NCI-H82 (cell line): ENCODE measurements around the gene G6PC1.
"Not testable (repeated sequence)": the region's sequence is repeated elsewhere in the genome, so short reads cannot be mapped to it uniquely, and the experiment has no call there.

ENCODE experiments used
- DNase-seq: peaks from one replicate; lab custom pipeline; 2025; lab: John Stamatoyannopoulos, UW

The G6PC1 gene

DNA sequence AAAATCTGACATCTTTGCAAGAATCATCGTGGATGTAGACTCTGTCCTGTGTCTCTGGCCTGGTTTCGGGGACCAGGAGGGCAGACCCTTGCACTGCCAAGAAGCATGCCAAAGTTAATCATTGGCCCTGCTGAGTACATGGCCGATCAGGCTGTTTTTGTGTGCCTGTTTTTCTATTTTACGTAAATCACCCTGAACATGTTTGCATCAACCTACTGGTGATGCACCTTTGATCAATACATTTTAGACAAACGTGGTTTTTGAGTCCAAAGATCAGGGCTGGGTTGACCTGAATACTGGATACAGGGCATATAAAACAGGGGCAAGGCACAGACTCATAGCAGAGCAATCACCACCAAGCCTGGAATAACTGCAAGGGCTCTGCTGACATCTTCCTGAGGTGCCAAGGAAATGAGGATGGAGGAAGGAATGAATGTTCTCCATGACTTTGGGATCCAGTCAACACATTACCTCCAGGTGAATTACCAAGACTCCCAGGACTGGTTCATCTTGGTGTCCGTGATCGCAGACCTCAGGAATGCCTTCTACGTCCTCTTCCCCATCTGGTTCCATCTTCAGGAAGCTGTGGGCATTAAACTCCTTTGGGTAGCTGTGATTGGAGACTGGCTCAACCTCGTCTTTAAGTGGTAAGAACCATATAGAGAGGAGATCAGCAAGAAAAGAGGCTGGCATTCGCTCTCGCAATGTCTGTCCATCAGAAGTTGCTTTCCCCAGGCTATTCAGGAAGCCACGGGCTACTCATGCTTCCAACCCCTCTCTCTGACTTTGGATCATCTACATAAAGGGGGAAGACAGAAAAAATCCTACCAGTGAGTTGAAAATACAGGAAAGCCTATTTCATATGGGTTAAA lies at the start of gene G6PC1:
Gene G6PC1 (plus strand): TSS at position 340 of the 872 bp plus-strand sequence. CDS start 78 bp downstream, at position 418.
- DNase-seq = no peak

DNA sequence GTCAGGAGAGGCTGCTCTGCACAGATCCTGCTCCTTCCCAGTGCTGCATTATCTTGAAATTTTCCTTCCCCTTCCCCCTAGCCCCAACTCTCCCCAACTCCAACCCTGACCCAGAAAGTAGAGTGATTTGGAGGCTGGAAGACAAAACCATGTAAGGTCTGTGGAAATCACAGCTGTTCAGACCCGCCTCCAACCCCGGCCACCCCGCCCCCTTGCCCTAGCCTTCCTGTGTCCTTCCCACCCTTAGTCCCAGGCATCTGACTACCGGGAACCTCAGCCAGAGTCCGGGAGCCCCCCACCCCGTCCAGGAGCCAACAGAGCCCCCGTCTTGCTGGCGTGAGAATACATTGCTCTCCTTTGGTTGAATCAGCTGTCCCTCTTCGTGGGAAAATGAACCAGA lies 49.6 kb upstream of the G6PC1 start, which contains the start of gene AOC3:
Gene AOC3 (plus strand): TSS at position 246 of the 400 bp plus-strand sequence. CDS start 145 bp downstream, at position 391.
- no peak for DNase-seq

DNA sequence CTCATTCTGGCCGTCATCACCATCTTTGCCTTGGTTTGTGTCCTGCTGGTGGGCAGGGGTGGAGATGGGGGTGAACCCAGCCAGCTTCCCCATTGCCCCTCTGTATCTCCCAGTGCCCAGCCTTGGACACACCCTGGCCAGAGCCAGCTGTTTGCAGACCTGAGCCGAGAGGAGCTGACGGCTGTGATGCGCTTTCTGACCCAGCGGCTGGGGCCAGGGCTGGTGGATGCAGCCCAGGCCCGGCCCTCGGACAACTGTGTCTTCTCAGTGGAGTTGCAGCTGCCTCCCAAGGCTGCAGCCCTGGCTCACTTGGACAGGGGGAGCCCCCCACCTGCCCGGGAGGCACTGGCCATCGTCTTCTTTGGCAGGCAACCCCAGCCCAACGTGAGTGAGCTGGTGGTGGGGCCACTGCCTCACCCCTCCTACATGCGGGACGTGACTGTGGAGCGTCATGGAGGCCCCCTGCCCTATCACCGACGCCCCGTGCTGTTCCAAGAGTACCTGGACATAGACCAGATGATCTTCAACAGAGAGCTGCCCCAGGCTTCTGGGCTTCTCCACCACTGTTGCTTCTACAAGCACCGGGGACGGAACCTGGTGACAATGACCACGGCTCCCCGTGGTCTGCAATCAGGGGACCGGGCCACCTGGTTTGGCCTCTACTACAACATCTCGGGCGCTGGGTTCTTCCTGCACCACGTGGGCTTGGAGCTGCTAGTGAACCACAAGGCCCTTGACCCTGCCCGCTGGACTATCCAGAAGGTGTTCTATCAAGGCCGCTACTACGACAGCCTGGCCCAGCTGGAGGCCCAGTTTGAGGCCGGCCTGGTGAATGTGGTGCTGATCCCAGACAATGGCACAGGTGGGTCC lies 49.0 kb upstream of the G6PC1 start:
- not testable (repeated sequence) for DNase-seq

DNA sequence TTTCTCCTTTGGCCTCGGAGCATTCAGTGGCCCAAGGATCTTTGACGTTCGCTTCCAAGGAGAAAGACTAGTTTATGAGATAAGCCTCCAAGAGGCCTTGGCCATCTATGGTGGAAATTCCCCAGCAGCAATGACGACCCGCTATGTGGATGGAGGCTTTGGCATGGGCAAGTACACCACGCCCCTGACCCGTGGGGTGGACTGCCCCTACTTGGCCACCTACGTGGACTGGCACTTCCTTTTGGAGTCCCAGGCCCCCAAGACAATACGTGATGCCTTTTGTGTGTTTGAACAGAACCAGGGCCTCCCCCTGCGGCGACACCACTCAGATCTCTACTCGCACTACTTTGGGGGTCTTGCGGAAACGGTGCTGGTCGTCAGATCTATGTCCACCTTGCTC lies 48.2 kb upstream of the G6PC1 start:
- DNase-seq = no peak

DNA sequence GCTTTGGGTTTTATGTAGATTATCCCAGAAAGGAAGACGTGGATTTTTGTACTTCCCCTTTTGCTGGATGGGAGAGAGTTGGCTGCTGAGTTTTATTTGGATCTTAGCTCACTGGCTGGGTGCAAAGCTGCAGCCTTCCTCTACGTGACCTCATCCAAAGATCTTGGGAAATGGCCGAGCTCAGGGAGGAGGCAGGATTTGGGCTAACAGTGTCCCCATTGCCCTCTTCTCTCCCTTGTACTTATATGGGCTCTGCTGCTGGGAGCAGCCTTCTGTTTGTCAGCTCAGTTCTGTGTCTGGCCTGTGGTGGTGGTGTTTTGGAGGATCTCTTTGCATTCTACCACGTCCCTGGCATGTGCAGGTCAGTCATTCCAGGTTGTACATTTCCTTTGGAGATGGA lies 47.6 kb upstream of the G6PC1 start:
- no peak for DNase-seq

DNA sequence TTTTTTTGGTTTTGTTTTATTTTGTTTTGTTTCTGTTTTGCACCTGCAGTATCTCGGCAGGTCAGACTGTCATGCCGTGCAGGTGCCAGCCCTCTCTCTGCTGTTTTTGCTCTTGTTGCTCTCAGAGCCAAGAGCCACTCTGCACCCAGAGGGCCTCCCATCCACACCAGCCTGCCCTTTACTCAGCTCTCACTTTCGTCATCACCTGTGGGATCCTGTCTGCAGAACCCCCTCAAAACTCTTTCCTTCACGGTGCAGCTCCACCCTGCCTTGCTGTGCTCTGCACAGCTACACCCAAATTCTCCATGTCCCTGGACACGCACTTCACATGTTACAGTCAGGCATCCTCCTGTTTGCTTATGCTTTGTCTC lies 47.0 kb upstream of the G6PC1 start:
- no peak for DNase-seq

DNA sequence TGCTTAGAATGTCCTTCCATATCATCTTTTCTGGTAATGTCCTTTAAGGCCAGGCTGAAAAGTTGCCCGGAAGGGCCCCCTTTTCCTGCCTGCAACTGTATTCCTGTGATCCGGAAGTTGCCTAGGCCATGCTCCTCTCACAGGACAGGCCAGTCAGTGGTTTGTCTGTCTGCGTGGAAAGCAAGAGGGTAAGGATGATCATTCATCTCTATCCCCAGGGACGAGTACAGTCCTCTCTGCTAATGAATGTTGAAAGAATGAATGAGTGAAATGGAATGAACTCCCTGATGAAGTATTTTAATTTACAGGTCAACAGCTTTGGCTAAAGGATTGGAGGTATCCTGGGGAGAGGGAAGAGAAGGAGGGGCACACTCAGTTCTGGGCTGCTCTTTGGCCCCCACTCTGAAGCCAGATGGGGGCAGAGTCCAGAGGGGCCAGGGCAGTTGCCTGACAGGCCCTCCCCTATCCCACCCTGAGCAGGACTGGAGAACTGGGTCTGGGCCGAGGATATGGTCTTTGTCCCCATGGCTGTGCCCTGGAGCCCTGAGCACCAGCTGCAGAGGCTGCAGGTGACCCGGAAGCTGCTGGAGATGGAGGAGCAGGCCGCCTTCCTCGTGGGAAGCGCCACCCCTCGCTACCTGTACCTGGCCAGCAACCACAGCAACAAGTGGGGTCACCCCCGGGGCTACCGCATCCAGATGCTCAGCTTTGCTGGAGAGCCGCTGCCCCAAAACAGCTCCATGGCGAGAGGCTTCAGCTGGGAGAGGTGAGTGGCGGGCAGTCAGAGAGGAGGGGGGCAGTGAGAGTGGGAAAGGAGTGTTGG lies 46.4 kb upstream of the G6PC1 start:
- no peak for DNase-seq

DNA sequence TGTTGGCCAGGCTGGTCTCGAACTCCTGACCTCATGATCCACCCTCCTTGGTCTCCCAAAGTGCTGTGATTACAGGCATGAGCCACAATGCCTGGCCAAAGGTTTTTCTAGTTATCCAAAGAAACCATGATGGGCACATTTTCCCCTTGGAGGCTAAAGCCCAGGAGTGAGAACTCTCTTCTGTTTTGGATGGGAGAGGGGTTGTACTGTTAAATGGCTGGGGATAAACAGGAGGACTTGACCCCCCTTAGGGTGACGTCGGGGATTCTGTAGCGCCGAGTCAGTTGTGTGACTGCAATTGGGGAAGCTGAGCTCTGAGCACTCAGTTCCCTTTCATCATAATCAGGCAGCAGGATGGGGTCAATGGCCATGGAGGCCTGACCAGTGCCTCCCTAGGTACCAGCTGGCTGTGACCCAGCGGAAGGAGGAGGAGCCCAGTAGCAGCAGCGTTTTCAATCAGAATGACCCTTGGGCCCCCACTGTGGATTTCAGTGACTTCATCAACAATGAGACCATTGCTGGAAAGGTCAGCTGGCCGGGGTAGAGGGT lies 45.5 kb upstream of the G6PC1 start:
- no peak for DNase-seq

DNA sequence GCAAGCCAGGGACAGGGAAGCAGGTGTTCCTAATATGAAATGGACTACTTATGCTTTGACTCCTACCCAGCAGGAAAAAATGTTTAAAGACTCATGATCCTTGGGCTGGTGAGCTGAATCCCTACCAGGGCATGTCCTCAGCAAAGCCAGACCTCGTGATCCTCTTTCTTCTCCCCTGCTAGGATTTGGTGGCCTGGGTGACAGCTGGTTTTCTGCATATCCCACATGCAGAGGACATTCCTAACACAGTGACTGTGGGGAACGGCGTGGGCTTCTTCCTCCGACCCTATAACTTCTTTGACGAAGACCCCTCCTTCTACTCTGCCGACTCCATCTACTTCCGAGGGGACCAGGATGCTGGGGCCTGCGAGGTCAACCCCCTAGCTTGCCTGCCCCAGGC lies 44.5 kb upstream of the G6PC1 start:
- not testable (repeated sequence) for DNase-seq

DNA sequence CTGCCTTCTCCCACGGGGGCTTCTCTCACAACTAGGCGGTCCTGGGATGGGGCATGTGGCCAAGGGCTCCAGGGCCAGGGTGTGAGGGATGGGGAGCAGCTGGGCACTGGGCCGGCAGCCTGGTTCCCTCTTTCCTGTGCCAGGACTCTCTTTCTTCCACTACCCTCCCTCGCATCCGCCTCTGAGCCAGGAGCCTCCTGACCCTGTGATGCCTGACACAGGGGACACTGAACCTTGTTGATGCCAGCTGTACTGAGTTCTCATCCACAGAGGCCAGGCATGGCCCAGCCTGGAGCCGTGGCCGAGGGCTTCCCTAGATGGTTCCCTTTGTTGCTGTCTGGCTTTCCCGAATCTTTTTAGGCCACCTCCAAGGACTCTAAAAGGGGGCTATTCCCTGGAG lies 44.1 kb upstream of the G6PC1 start:
- DNase-seq = not testable (repeated sequence)

DNA sequence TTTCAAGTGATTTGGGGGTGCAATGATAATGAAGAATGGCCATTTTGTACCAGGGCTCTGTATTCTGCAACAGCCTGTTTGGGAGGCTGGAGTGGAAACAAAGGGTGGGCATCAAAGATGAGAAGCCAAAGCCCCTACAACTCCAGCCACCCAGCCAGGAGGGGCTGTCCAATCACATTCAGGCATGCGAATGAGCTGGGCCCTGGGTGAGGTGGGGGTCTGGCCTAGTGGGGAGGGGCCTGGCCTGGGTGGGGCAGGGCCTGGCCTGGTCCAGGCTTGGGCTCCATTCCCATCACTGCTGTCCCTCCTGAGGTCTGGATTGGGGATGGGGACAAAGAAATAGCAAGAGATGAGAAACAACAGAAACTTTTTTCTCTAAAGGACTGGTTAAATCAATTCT lies 43.2 kb upstream of the G6PC1 start:
- no peak for DNase-seq

DNA sequence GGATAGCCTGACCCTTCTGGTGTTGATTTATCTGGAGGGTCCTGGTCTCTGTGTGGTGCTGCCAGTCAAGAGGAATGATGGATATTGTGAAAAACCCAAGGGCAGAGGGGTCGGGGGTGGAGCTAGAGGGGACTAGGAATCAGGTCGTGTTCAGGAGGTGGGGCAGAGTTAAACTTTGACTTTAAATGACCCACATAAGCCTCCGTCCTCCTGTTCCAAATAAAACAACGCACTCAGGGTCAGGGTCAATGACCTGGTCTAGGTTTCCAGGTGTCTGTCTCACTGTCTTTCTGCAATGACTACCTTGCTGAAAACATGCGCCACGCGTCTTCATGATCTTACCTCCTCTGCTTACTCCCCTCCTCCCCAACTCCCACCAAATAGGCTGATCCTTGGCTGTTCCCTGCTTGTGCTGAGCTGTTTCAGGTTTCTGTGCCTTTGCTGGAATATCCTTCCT lies 34.9 kb upstream of the G6PC1 start:
- DNase-seq = no peak

DNA sequence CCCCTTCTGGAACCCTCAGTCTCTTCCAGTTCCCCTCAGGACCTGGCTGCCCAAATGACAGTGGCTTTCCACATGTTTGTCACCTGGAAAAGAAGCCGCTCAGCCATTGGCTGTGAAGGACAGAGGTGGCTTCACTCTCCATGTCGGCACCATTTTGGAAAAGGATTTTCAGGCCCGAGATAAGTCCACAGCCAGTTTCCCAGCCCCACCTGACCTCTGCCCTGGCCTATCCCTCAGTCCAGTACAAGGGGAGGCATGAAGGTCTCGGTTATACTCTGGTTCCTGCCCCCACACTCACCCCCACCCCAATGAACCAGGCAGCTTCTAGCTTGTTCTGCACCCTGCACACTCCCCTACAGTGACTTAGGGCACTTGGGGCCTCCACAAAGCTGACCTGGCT lies 34.4 kb upstream of the G6PC1 start:
- no peak for DNase-seq

DNA sequence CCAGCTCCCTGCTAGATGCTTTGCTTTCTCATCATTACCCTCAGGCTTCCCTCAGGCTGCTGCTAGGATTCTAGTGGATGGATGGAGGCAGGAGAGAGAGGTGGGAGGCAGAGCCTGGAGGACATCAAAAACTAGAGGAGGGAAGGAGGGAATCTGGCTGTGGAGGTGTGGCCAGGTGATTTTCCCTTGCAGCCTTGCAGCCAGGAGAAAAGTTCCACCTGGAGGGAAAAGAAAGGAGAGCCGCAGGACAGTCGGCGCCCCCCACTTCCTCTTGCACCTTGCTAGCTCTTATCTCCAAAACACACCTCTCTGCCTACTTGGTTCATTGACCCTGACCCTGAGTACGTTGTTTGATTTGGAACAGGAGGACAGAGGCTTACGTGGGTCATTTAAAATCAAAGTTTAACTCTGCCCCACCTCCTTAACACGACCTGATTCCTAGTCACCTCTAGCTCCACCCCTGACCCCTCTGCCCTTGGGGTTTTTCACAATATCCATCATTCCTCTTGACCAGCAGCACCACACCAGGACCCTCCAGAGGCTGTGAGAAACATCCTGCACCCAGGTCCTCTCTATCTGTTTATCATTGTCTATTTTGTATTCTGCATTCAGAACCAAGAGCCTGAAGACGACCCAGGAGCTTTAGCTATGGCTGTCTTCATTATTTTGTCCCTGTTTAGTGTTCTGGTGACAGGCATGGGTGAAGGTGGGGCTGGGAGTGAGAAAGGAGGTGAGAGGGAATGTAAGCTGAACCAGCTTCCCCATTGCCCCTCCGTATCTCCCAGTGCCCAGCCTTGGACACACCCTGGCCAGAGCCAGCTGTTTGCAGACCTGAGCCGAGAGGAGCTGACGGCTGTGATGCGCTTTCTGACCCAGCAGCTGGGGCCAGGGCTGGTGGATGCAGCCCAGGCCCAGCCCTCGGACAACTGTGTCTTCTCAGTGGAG lies 33.7 kb upstream of the G6PC1 start:
- no peak for DNase-seq

DNA sequence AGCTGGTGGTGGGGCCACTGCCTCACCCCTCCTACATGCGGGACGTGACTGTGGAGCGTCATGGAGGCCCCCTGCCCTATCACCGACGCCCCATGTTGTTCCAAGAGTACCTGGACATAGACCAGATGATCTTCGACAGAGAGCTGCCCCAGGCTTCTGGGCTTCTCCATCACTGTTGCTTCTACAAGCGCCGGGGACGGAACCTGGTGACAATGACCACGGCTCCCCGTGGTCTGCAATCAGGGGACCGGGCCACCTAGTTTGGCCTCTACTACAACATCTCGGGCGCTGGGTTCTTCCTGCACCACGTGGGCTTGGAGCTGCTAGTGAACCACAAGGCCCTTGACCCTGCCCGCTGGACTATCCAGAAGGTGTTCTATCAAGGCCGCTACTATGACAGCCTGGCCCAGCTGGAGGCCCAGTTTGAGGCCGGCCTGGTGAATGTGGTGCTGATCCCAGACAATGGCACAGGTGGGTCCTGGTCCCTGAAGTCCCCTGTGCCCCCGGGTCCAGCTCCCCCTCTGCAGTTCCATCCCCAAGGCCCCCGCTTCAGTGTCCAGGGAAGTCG lies 32.8 kb upstream of the G6PC1 start:
- DNase-seq = not testable (repeated sequence)

DNA sequence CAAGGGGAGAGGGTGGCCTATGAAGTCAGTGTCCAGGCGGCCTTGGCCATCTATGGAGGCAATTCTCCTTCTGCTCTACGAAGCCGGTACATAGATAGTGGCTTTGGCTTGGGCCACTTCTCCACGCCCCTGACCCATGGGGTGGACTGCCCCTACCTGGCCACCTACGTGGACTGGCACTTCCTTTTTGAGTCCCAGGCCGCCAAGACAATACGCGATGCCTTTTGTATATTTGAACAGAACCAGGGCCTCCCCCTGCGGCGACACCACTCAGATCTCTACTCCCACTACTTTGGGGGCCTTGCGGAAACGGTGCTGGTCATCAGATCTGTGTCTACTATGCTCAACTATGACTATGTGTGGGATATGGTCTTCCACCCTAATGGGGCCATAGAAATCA lies 32.3 kb upstream of the G6PC1 start:
- no peak for DNase-seq

DNA sequence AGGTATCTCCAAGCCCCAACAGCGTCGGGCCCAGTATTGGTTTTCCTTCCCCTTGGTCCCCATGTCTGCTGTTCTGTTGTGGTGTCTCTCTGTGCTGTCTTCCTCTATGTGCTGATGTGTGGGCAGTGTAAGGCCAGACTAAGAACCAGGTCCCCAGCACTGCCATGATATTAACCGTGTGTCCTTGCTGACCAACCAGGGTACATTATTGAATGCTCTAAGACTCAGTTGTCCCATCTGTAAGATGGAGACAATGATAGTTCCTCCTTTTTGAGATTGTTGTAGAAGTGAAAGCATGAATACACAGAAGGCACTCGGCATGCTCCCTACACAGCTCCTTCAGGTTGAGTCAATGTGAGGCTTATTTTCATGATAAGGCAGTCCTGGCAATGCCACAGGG lies 29.0 kb upstream of the G6PC1 start:
- no peak for DNase-seq

DNA sequence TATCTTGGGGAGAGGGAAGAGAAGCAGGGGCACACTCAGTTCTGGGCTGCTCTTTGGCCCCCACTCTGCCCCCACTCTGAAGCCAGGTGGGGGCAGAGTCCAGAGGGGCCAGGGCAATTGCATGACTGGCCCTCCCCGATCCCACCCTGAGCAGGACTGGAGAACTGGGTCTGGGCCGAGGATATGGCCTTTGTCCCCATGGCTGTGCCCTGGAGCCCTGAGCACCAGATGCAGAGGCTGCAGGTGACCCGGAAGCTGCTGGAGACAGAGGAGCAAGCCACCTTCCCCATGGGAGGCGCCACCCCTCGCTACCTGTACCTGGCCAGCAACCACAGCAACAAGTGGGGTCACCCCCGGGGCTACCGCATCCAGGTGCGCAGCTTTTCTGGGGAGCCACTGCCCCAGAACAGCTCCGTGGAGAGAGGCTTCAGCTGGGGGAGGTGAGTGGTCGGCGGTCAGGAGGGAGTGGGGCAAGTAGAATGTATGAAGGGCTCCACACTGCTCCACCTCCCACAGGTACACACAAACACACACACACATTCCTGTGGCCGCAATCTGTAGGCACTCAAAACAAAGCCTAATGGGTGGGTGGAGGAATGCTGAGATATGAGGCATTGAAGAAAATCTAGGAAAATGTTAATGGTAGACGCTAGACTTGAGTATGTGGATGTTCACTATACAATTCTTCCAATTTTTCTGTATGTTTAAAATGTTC lies 28.2 kb upstream of the G6PC1 start:
- DNase-seq = no peak

DNA sequence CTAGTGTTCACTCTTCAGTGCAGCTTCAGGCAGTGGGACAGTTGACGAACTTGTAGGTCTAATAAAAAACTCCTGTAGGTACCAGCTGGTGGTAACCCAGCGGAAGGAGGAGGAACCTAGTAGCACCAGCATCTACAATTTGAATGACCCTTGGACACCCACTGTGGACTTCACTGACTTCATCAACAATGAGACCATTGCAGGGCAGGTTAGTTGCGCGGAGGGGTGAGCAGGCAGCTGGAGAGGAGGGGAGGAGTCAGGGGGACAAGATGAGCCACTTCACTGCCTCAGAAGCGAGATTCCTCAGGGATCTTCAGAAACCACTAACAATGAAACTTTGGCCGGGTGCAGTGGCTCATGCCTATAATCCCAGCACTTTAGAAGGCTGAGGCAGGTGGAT lies 27.3 kb upstream of the G6PC1 start:
- DNase-seq = no peak
